ENCODE data around the gene NFIX. TPM values are rescaled to one million over a fixed set of nuclear protein-coding genes. Genes with fewer than 3 reads are reported as not detected.

NFIX gene
- total and polyA plus RNA-seq, 2 of the 13 experiments (the other 11 are each of a cell fraction or from before 2014, with no cell fraction given): 3.4 to 5.4 TPM

GRCh38 chr19:13053761-13054625 is 58.7 kb downstream of the NFIX start (continued):
- TF ChIP-seq, protein P1, sequence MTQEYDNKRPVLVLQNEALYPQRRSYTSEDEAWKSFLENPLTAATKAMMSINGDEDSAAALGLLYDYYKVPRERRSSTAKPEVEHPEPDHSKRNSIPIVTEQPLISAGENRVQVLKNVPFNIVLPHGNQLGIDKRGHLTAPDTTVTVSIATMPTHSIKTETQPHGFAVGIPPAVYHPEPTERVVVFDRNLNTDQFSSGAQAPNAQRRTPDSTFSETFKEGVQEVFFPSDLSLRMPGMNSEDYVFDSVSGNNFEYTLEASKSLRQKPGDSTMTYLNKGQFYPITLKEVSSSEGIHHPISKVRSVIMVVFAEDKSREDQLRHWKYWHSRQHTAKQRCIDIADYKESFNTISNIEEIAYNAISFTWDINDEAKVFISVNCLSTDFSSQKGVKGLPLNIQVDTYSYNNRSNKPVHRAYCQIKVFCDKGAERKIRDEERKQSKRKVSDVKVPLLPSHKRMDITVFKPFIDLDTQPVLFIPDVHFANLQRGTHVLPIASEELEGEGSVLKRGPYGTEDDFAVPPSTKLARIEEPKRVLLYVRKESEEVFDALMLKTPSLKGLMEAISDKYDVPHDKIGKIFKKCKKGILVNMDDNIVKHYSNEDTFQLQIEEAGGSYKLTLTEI (CRISPR knock-in tag; conservative IDR thresholded peaks at IDR 0.05): no peak
- TF ChIP-seq ZNF790 (CRISPR knock-in tag; IDR thresholded peaks at IDR 0.05; ENCODE audit: borderline replicate concordance) (no peak), FOXJ3 (CRISPR knock-in tag; IDR thresholded peaks at IDR 0.05; ENCODE audit: borderline replicate concordance) (peak; percentile 27; the same call in 1 of the 2 replicates), ZKSCAN5 (CRISPR knock-in tag; IDR thresholded peaks at IDR 0.05) (no peak), ZNF138 (CRISPR knock-in tag; IDR thresholded peaks at IDR 0.05; ENCODE audit: low read depth) (no peak), ZNF816 (CRISPR knock-in tag; IDR thresholded peaks at IDR 0.05; ENCODE audit: borderline replicate concordance) (no peak), SOX6 (IDR thresholded peaks at IDR 0.05) (no peak), SOX6 (CRISPR knock-in tag; IDR thresholded peaks at IDR 0.05) (peak; percentile 96), KLF15 (CRISPR knock-in tag; IDR thresholded peaks at IDR 0.05; ENCODE audit: borderline replicate concordance) (no peak; the same call in 1 of the 2 replicates), ZNF232 (CRISPR knock-in tag; IDR thresholded peaks at IDR 0.05; ENCODE audit: borderline replicate concordance) (no peak), BRF2 (CRISPR knock-in tag; IDR thresholded peaks at IDR 0.05) (no peak), PPARG (CRISPR knock-in tag; conservative IDR thresholded peaks at IDR 0.05) (peak; percentile 58; the same call in 1 of the 2 replicates)
- TF ChIP-seq, protein P2, sequence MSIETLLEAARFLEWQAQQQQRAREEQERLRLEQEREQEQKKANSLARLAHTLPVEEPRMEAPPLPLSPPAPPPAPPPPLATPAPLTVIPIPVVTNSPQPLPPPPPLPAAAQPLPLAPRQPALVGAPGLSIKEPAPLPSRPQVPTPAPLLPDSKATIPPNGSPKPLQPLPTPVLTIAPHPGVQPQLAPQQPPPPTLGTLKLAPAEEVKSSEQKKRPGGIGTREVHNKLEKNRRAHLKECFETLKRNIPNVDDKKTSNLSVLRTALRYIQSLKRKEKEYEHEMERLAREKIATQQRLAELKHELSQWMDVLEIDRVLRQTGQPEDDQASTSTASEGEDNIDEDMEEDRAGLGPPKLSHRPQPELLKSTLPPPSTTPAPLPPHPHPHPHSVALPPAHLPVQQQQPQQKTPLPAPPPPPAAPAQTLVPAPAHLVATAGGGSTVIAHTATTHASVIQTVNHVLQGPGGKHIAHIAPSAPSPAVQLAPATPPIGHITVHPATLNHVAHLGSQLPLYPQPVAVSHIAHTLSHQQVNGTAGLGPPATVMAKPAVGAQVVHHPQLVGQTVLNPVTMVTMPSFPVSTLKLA (IDR thresholded peaks at IDR 0.05): no peak
- TF ChIP-seq, protein P3, sequence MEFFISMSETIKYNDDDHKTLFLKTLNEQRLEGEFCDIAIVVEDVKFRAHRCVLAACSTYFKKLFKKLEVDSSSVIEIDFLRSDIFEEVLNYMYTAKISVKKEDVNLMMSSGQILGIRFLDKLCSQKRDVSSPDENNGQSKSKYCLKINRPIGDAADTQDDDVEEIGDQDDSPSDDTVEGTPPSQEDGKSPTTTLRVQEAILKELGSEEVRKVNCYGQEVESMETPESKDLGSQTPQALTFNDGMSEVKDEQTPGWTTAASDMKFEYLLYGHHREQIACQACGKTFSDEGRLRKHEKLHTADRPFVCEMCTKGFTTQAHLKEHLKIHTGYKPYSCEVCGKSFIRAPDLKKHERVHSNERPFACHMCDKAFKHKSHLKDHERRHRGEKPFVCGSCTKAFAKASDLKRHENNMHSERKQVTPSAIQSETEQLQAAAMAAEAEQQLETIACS (CRISPR knock-in tag; IDR thresholded peaks at IDR 0.05): no peak; the same call in 1 of the 2 replicates
- TF ChIP-seq, protein P4, sequence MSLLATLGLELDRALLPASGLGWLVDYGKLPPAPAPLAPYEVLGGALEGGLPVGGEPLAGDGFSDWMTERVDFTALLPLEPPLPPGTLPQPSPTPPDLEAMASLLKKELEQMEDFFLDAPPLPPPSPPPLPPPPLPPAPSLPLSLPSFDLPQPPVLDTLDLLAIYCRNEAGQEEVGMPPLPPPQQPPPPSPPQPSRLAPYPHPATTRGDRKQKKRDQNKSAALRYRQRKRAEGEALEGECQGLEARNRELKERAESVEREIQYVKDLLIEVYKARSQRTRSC (CRISPR knock-in tag; IDR thresholded peaks at IDR 0.05; ENCODE audit: low read depth): no peak
- TF ChIP-seq, protein P5, sequence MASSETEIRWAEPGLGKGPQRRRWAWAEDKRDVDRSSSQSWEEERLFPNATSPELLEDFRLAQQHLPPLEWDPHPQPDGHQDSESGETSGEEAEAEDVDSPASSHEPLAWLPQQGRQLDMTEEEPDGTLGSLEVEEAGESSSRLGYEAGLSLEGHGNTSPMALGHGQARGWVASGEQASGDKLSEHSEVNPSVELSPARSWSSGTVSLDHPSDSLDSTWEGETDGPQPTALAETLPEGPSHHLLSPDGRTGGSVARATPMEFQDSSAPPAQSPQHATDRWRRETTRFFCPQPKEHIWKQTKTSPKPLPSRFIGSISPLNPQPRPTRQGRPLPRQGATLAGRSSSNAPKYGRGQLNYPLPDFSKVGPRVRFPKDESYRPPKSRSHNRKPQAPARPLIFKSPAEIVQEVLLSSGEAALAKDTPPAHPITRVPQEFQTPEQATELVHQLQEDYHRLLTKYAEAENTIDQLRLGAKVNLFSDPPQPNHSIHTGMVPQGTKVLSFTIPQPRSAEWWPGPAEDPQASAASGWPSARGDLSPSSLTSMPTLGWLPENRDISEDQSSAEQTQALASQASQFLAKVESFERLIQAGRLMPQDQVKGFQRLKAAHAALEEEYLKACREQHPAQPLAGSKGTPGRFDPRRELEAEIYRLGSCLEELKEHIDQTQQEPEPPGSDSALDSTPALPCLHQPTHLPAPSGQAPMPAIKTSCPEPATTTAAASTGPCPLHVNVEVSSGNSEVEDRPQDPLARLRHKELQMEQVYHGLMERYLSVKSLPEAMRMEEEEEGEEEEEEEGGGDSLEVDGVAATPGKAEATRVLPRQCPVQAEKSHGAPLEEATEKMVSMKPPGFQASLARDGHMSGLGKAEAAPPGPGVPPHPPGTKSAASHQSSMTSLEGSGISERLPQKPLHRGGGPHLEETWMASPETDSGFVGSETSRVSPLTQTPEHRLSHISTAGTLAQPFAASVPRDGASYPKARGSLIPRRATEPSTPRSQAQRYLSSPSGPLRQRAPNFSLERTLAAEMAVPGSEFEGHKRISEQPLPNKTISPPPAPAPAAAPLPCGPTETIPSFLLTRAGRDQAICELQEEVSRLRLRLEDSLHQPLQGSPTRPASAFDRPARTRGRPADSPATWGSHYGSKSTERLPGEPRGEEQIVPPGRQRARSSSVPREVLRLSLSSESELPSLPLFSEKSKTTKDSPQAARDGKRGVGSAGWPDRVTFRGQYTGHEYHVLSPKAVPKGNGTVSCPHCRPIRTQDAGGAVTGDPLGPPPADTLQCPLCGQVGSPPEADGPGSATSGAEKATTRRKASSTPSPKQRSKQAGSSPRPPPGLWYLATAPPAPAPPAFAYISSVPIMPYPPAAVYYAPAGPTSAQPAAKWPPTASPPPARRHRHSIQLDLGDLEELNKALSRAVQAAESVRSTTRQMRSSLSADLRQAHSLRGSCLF (CRISPR knock-in tag; IDR thresholded peaks at IDR 0.05; ENCODE audit: borderline replicate concordance): no peak
